Ectodermal cell (in vitro differentiated cells): ENCODE data around the gene ACTL7A.

ENCODE experiments used
- H3K27ac ChIP-seq: 2 replicates; pipeline ENCODE4 v1.7.0; 2013; ENCODE audit warnings: mild to moderate bottlenecking, low read depth, low read length; ENCODE audit not compliant: insufficient read depth, poor library complexity, severe bottlenecking
- H3K27me3 ChIP-seq: 2 replicates; pipeline ENCODE4 v1.7.0; 2013; ENCODE audit warnings: mild to moderate bottlenecking, low read length; ENCODE audit not compliant: insufficient read depth, control insufficient read depth, poor library complexity, severe bottlenecking
- H3K36me3 ChIP-seq: one replicate; pipeline ENCODE4 v1.7.0; 2013; ENCODE audit warnings: low read length; ENCODE audit not compliant: control insufficient read depth, insufficient read depth
- H3K4me1 ChIP-seq: one replicate; pipeline ENCODE4 v1.7.0; 2013; ENCODE audit warnings: low read length; ENCODE audit not compliant: control insufficient read depth, insufficient read depth
- H3K4me3 ChIP-seq: 2 replicates; pipeline ENCODE4 v1.7.0; 2013; ENCODE audit warnings: low read depth, low read length, control low read depth; ENCODE audit not compliant: insufficient read depth
- H3K9me3 ChIP-seq: 2 replicates; pipeline ENCODE4 v1.7.0; 2013; ENCODE audit warnings: mild to moderate bottlenecking, low read length, moderate library complexity; ENCODE audit not compliant: control insufficient read depth
- WGBS, 2 experiments: methylation state at CpG; one replicate each; pipeline ENCODE4 v1.1.7; 2013; ENCODE audit warnings: missing lambda C conversion rate in 2 of 2; 5-methylcytosine and 5-hydroxymethylcytosine counted together

The ACTL7A gene

DNA sequence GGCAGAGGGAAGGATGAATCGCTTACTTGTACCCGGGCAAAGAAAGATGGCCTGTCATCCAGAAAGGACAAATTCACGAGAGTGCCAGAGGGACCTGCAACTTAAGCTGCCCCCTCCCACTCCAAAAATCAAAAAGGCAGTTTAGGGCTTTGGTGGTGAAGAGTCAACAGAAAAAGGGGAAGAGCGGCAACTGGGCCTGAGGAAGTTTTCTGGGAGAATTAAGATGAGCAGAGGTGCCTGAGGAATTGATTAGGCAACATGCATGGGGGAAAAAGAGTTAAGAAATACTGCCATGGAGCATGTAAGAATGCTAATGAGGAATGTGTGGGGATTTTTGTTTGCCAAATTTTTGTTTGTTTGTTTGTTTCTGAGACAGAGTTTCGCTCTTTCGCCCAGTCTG is 4.5 kb upstream of the ACTL7A start:
- H3K9me3 ChIP-seq, result no peaks in the 10 kb centered on the region
- no peak overlapping the region for H3K27ac ChIP-seq
- WGBS, 2 experiments, result 94 to 96% methylated on average over 6 of the region's 6 CpGs

DNA sequence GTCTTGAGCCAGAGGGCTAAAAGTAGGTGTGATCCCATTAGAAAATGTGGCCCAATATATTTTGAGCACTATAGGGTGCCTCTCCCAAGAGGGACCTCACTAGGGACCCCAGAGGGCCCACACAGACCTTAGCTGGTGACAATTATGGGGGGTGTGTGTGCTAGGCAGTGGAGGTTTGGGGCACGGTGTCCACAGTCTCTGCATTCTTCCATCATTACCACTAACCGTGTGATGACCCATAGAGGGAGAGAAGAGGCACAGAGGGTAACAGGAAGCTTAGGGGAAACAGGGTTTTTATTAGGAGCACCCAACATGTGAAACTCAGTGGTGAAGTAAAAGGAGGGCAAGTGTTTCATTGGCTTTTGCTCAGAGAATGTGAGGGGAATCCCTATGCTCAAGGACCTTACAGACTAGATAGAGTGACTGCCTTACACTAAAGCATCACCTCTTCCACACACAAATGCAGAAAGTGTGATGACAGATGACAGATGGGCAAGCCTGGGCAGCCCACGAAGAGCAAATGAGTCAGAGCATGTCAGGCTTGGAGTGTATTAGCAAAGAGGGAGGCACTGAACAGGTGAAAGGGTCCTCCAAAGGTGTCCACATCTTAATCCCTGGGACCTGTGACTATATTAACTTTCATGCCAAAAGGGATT is 2.5 kb upstream of the ACTL7A start:
- no peak overlapping the region for H3K4me3 ChIP-seq
- H3K4me1 ChIP-seq, result no peaks in the 10 kb centered on the region
- H3K36me3 ChIP-seq, result no peaks in the 10 kb centered on the region
- no peaks in the 10 kb centered on the region for H3K9me3 ChIP-seq
- 78 to 91% methylated on average over 1 to 3 of the region's 3 CpGs for WGBS, 2 experiments
- H3K27ac ChIP-seq, result no peak overlapping the region
- no peaks in the 10 kb centered on the region for H3K27me3 ChIP-seq

More for the DNA sequence above, 4.5 kb upstream of the ACTL7A start:
- H3K36me3 ChIP-seq, result no peaks in the 10 kb centered on the region
- H3K4me1 ChIP-seq, result no peaks in the 10 kb centered on the region
- H3K4me3 ChIP-seq, result no peak overlapping the region
- no peaks in the 10 kb centered on the region for H3K27me3 ChIP-seq

DNA sequence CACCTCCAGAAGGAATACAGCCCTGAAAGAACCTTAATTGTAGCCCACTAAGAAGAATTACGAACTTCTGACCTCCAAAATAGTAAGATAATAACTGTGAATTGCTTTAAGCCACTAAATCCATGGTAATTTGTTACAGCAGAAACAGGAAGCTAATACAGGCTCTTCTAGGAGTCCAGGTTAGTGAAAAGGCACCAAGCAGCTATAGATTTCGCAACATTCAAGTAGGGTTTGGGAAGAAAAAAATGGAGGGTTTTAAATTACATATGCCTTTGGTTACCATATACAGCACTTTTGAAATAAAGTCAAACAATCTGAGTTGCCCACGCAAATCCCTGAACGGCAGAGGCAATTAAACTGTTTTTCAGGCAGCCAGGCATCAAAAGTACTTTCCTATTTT is 1.7 kb upstream of the ACTL7A start:
- no peak overlapping the region for H3K4me3 ChIP-seq

DNA sequence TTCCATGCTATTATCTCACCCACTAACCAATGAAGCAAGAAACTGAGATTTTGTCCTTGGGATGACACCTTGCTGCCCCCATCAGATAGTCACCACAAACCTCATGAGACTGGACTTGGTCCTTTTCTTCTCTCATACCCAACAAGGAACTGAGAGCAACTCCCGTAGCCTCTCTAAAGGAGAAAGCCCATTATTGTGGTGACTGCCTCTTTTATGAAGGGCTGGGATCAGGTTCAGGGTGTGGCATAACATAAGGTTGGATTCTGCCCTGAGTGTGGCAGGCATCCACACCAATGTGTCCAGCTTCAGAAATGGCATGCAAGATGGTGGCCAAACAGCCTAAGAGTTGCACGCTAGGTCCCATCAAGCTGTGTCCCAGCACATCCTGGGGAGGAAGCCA is 1.3 kb upstream of the ACTL7A start:
- Histone ChIP-seq H3K36me3 (no peaks in the 10 kb centered on the region), H3K27me3 (no peaks in the 10 kb centered on the region), H3K4me1 (no peaks in the 10 kb centered on the region), H3K27ac (no peak overlapping the region), H3K9me3 (no peaks in the 10 kb centered on the region), H3K4me3 (no peak overlapping the region)
- WGBS, 2 experiments, result 95 to 96% methylated on average over 2 of the region's 2 CpGs

More for the DNA sequence above, 1.7 kb upstream of the ACTL7A start:
- no peaks in the 10 kb centered on the region for H3K36me3 ChIP-seq
- WGBS, 2 experiments, result 94 to 96% methylated on average over 4 of the region's 4 CpGs
- H3K27me3 ChIP-seq, result no peaks in the 10 kb centered on the region
- H3K4me1 ChIP-seq, result no peaks in the 10 kb centered on the region
- no peaks in the 10 kb centered on the region for H3K9me3 ChIP-seq
- H3K27ac ChIP-seq, result no peak overlapping the region

DNA sequence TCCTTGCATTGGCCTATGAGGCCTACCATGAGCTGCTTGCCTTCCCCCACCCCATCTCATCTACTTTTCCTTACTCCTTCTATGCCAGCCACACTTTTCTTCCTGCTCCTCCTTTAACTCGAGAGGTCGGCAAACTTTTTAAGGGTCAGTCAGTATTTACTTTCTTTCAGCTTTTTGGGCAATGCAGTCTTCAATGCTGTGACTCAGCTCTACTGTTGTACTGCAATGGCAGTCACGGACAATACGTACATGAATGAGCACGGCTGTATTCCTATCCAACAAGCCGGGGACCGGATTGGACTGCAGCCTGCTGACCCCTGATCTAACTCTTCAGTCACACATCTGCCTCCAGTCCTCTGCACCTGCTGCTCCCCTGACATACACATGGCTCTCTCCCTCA is 602 bp upstream of the ACTL7A start:
- no peaks in the 10 kb centered on the region for H3K9me3 ChIP-seq
- no peaks in the 10 kb centered on the region for H3K36me3 ChIP-seq
- H3K4me3 ChIP-seq, result no peak overlapping the region
- 92 to 94% methylated on average over 7 of the region's 7 CpGs for WGBS, 2 experiments
- H3K27ac ChIP-seq, result no peak overlapping the region
- H3K27me3 ChIP-seq, result no peaks in the 10 kb centered on the region
- H3K4me1 ChIP-seq, result no peaks in the 10 kb centered on the region

DNA sequence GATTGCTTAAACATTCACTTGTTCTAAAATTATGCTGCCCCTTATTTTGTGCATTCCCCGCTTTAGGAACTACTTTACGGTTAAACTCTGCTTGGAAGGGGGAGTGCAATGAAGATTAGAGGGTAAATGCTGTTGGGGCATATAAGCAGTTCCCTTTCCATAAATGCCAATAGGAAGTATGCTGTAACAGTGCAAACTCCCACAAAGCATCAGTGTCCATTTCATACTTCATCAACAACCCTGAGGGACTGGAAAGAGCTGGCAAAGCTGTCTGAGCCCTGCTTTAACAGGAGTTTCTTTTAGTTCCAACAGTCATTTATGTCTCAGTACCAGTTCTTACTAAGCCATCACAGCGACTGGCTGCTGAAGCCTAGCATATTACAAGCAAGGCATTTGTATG is 1.8 kb downstream of the ACTL7A start:
- H3K4me1 ChIP-seq, result no peaks in the 10 kb centered on the region
- 96 to 100% methylated on average over 3 of the region's 3 CpGs for WGBS, 2 experiments
- H3K4me3 ChIP-seq, result no peak overlapping the region

DNA sequence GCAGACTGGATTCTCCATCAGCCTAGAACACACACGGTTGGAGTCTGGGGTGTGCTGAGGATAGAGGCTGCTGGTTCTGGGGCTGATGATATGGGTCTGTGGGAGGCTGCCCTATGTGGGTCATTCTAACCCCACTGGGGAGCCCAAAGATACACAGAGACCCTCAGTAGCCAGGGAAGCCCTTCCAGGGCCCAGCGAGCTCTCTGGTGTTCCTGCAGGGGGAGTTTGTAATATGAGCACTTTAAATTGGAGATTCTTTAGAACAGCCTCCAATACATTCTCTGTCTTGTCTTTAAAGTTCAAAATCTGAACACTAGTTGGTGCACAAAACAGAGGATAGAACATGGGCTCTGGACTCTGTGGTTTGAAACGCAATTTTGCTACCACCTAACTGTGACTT is 2.4 kb downstream of the ACTL7A start:
- H3K9me3 ChIP-seq, result no peaks in the 10 kb centered on the region
- WGBS, 2 experiments, result 82 to 92% methylated on average over 3 of the region's 3 CpGs
- no peak overlapping the region for H3K27ac ChIP-seq

More for the DNA sequence above, 1.8 kb downstream of the ACTL7A start:
- Histone ChIP-seq H3K9me3 (no peaks in the 10 kb centered on the region), H3K27ac (no peak overlapping the region), H3K27me3 (no peaks in the 10 kb centered on the region), H3K36me3 (no peaks in the 10 kb centered on the region)

DNA sequence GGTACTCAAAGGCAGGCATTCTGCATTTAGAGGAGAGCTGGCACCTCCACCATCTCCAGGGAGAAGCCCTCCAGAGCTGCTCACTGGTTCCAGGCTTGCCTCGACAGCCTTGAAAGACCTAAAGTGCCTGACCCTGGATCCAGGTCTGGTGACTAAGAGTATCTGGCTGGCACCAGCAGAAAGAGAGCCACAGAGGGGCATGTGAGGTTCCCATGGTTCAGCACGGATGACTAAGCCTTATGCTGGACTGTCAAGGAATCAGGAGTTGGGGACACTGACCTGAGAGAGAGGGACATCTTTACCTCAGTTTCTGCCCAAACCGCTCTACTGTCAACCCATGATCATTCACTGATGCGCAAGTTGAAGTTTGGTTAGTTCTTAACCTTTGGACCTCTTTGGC is 3.0 kb downstream of the ACTL7A start:
- WGBS, 2 experiments, result 91 to 93% methylated on average over 4 of the region's 4 CpGs
- Histone ChIP-seq H3K36me3 (no peaks in the 10 kb centered on the region), H3K4me3 (no peak overlapping the region)

More for the DNA sequence above, 2.4 kb downstream of the ACTL7A start:
- no peaks in the 10 kb centered on the region for H3K27me3 ChIP-seq
- no peaks in the 10 kb centered on the region for H3K36me3 ChIP-seq
- no peak overlapping the region for H3K4me3 ChIP-seq
- no peaks in the 10 kb centered on the region for H3K4me1 ChIP-seq

DNA sequence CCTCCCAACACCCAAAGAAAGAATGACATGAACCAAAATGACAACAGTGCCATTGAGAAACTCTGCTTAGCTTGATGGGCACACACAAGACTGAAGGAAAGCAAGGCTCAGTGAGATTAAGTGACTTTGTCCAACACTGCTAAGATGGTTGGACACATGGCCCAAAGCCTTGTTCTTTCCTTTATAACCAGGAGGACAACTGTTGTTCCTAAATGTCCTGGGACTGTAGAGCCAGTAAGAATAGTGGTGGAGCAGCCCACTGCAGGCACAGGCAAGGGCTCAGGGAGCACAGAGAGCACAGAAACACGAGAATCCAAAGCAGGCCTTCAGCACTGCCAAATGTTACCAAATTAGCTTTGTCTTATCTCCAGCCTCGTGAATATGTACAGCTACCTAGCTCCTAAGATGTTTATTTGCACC is 3.9 kb downstream of the ACTL7A start:
- Histone ChIP-seq H3K27me3 (no peaks in the 10 kb centered on the region), H3K4me3 (no peak overlapping the region), H3K4me1 (no peaks in the 10 kb centered on the region), H3K9me3 (no peaks in the 10 kb centered on the region), H3K27ac (no peak overlapping the region), H3K36me3 (peaks cover under 1% of the 10 kb centered on the region)
- WGBS, 2 experiments, result 92 to 97% methylated on average over 2 of the region's 2 CpGs

More for the DNA sequence above, 3.0 kb downstream of the ACTL7A start:
- no peaks in the 10 kb centered on the region for H3K9me3 ChIP-seq
- H3K27me3 ChIP-seq, result no peaks in the 10 kb centered on the region
- H3K4me1 ChIP-seq, result no peaks in the 10 kb centered on the region
- no peak overlapping the region for H3K27ac ChIP-seq

DNA sequence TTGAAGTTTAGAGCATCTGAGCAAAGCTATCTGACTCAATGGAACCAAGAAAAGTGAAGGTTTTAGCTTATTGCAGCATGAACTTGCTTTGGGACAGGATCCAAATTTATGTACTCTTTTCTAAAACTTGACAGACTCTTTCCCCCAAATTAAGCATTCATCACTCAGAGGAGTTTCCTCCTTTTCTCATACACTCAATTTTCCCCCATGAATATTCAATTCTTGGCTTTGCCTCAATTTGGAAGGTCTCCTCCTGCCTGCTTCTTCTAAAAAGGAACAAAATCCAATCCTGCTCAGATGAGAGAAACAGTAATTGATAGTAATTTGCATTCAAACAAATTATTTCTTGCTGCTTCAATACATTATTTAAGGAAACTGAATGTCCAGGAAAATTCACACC is 5.0 kb downstream of the ACTL7A start:
- Histone ChIP-seq H3K4me3 (no peak overlapping the region), H3K36me3 (peaks cover 8% of the 10 kb centered on the region), H3K27ac (no peak overlapping the region), H3K4me1 (no peaks in the 10 kb centered on the region), H3K9me3 (no peaks in the 10 kb centered on the region), H3K27me3 (no peaks in the 10 kb centered on the region)

DNA sequence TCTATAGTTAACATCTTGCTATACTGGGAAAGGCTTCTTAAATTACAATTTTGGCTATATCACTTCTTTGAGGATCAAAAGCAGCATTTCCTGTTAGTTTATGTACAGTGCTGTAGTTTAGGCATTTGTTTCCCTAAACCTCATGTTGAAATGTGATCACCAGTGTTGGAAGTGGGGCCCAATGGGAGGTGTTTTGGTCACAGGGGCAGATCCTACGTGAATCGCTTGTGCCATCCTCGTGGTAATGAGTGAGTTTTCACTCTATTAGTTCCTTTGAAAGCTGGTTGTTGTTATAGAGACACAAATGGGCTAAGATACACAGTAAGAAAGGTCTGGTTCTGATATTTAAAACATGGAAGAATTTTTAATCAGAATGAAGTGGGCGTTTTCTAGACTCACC is 5.8 kb downstream of the ACTL7A start:
- H3K27me3 ChIP-seq, result no peaks in the 10 kb centered on the region
- H3K27ac ChIP-seq, result no peak overlapping the region
- H3K4me3 ChIP-seq, result no peak overlapping the region
- H3K4me1 ChIP-seq, result no peaks in the 10 kb centered on the region
- no peaks in the 10 kb centered on the region for H3K9me3 ChIP-seq
- peaks cover 11% of the 10 kb centered on the region for H3K36me3 ChIP-seq
- WGBS, 2 experiments, result 89 to 96% methylated on average over 4 of the region's 4 CpGs
